Smooth muscle cell (in vitro differentiated cells): ENCODE results near the gene GFM1. TPM values are rescaled to one million over a fixed set of nuclear protein-coding genes. Genes with fewer than 3 reads are reported as not detected.

ENCODE experiments used
- DNase-seq: peaks from one replicate; lab custom pipeline; 2025; ENCODE audit not compliant: unreplicated experiment; lab: John Stamatoyannopoulos, UW
- H2AFZ ChIP-seq: fragments of 200-600 bp; sonication (generic); 2 replicates; pipeline ENCODE4 v1.6.0; 2016; ENCODE audit warnings: antibody characterized with exemption, low read depth, mild to moderate bottlenecking
- H3F3A ChIP-seq: fragments of 200-600 bp; sonication (generic); 2 replicates; pipeline ENCODE4 v1.6.0; 2017; ENCODE audit warnings: antibody characterized with exemption, low read depth
- H3K27ac ChIP-seq: fragments of 200-600 bp; sonication (generic); 2 replicates; pipeline ENCODE4 v1.5.1; 2016; ENCODE audit warnings: low read depth, mild to moderate bottlenecking
- H3K27me3 ChIP-seq: fragments of 200-600 bp; sonication (generic); 2 replicates; pipeline ENCODE4 v1.6.1; 2016; ENCODE audit warnings: low read depth, mild to moderate bottlenecking
- H3K36me3 ChIP-seq: fragments of 200-600 bp; sonication (generic); 2 replicates; pipeline ENCODE4 v1.5.1; 2016; ENCODE audit warnings: low read depth
- H3K4me1 ChIP-seq: fragments of 200-600 bp; sonication (generic); 2 replicates; pipeline ENCODE4 v1.5.1; 2016; ENCODE audit warnings: low read depth
- H3K4me2 ChIP-seq: fragments of 200-600 bp; sonication (generic); 2 replicates; pipeline ENCODE4 v1.6.0; 2016; ENCODE audit warnings: mild to moderate bottlenecking
- H3K4me3 ChIP-seq: fragments of 200-600 bp; sonication (generic); 2 replicates; pipeline ENCODE4 v1.5.1; 2016; ENCODE audit warnings: mild to moderate bottlenecking
- H3K79me2 ChIP-seq: fragments of 200-600 bp; sonication (generic); 2 replicates; pipeline ENCODE4 v1.6.0; 2016; ENCODE audit warnings: low read depth, mild to moderate bottlenecking
- H3K9ac ChIP-seq: fragments of 200-600 bp; sonication (generic); 2 replicates; pipeline ENCODE4 v1.6.0; 2016; ENCODE audit warnings: low read depth
- H3K9me3 ChIP-seq: fragments of 200-600 bp; sonication (generic); replicated peaks from 2 replicates; pipeline ENCODE4 v1.5.1; 2016; ENCODE audit warnings: low read depth
- H4K20me1 ChIP-seq: fragments of 200-600 bp; sonication (generic); 2 replicates; pipeline ENCODE4 v1.6.0; 2016; ENCODE audit warnings: low read depth
- CTCF ChIP-seq: fragments of 200-600 bp; sonication (generic); IDR thresholded peaks from 2 replicates; pipeline ENCODE4 v1.5.1; 2017; ENCODE audit warnings: borderline replicate concordance, mild to moderate bottlenecking, antibody characterized with exemption; ENCODE audit not compliant: insufficient read depth, poor library complexity, severe bottlenecking
- WGBS: methylation state at CpG from one replicate; pipeline ENCODE4 v1.1.7; 2016; ENCODE audit warnings: low lambda C conversion rate; 5-methylcytosine and 5-hydroxymethylcytosine counted together
- polyA plus RNA-seq: library from polyadenylated mRNA; unstranded; fragments of >200 nt; fragmentation: Nextera tagmentation; extraction: Ambion mirVana; gene quantifications from 2 replicates; pipeline ENCODE4 v1.2.1, GENCODE V29; 2016
- total RNA-seq: library from RNA; depleted of rRNA; stranded (reverse); fragments of >200 nt; gene quantifications from 2 replicates; pipeline ENCODE4 v1.2.3, GENCODE V29; 2014

Gene GFM1
- total and polyA plus RNA-seq, 2 experiments from 2014 or later = 19.4 to 34.9 TPM

GRCh38 chr3:158671821-158672214, 27.5 kb downstream of the GFM1 start:
- H3K79me2 ChIP-seq = peaks cover 35% of the 10 kb centered on the region
- no peaks in the 10 kb centered on the region for H3K36me3 ChIP-seq
- H3K9me3 ChIP-seq = no peaks in the 10 kb centered on the region
- H3K4me3 ChIP-seq = peak overlapping the region; percentile 77
- no peaks in the 10 kb centered on the region for H4K20me1 ChIP-seq
- no peaks in the 10 kb centered on the region for H3F3A ChIP-seq
- H3K4me2 ChIP-seq = peak overlapping the region; percentile 94
- no peak for TF ChIP-seq CTCF
- H3K9ac ChIP-seq = peak overlapping the region; percentile 68
- no peaks in the 10 kb centered on the region for H3K4me1 ChIP-seq
- H3K27ac ChIP-seq = peak overlapping the region; percentile 61
- 20% methylated on average over 6 of the region's 6 CpGs for WGBS
- no peaks in the 10 kb centered on the region for H3K27me3 ChIP-seq
- DNase-seq = no peak
- H2AFZ ChIP-seq = peak overlapping the region; percentile 71

GRCh38 chr3:158672215-158673176, 28.2 kb downstream of the GFM1 start, which contains the start of gene LXN:
Gene LXN (minus strand): TSS chr3:158672648. CDS start chr3:158672478, 170 bp downstream.
- no peaks in the 10 kb centered on the region for H3F3A ChIP-seq
- peak; percentile 55 for TF ChIP-seq CTCF
- H3K79me2 ChIP-seq = peaks cover 35% of the 10 kb centered on the region
- H2AFZ ChIP-seq = peak within 1 kb of the TSS; percentile 71
- H3K36me3 ChIP-seq = no peaks in the 10 kb centered on the region
- H3K9ac ChIP-seq = peak within 1 kb of the TSS; percentile 68
- 14% methylated on average over 30 of the region's 30 CpGs for WGBS
- no peaks in the 10 kb centered on the region for H3K9me3 ChIP-seq
- H3K4me2 ChIP-seq = peak within 1 kb of the TSS; percentile 94
- peak; percentile 51 for DNase-seq
- H3K4me1 ChIP-seq = no peaks in the 10 kb centered on the region
- no peaks in the 10 kb centered on the region for H3K27me3 ChIP-seq
- no peaks in the 10 kb centered on the region for H4K20me1 ChIP-seq
- H3K27ac ChIP-seq = peak within 1 kb of the TSS; percentile 61
- peak within 1 kb of the TSS; percentile 77 for H3K4me3 ChIP-seq

- Histone ChIP-seq H2AFZ (no peak overlapping the region), H3K4me1 (no peaks in the 10 kb centered on the region), H3K9me3 (no peaks in the 10 kb centered on the region), H3K27me3 (no peaks in the 10 kb centered on the region), H3K79me2 (no peaks in the 10 kb centered on the region), H3K4me3 (no peak overlapping the region), H3K9ac (no peak overlapping the region), H3K27ac (no peak overlapping the region), H3K4me2 (no peak overlapping the region), H4K20me1 (no peaks in the 10 kb centered on the region), H3K36me3 (no peaks in the 10 kb centered on the region), H3F3A (no peaks in the 10 kb centered on the region)
- TF ChIP-seq CTCF = no peak
- WGBS = 100% methylated on average over 2 of the region's 2 CpGs
- no peak for DNase-seq
Measured at GRCh38 chr3:158678687-158679086, 34.4 kb downstream of the GFM1 start.
